COLO829 (cell line): ENCODE measurements around the gene KEAP1.

ENCODE experiments used
- DNase-seq: peaks from one replicate; pipeline ENCODE4 v3.0.0; 2012; ENCODE audit warnings: low spot score

Gene KEAP1

DNA sequence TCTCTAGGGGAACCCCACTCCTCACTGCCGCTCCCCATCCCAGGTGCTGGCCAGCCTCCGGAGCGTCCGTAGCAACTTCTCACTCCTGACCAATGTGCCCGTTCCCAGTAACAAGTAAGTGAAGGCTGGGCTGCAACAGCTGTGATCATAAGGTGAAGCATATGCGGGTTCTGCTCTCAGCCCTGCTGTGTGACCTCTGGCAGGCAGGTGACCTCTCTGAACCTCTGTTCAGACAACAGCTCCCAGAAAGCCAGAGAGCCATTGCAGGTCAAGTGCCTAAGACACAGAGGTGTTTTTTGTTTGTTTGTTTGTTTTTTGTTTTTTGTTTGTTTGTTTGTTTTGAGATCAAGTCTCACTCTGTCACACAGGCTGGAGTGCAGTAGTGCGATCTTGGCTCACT lies 54.1 kb downstream of the KEAP1 start:
- DNase-seq: no peak

DNA sequence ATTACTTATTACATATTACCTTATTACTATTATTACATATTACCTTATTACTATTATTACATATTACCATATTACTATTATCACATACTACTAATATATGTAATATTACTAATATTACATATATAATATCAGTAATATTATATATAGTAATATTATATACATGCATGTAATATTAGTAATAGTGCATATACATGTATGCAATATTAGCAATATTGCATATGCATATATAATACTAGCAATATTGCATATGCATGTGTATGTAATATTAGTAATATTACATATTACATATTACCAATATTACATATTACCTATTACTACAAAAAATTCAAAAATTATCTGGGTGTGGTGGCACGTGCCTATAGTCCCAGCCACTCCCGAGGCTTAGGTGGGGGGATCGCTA lies 60.5 kb downstream of the KEAP1 start:
- no peak for DNase-seq

DNA sequence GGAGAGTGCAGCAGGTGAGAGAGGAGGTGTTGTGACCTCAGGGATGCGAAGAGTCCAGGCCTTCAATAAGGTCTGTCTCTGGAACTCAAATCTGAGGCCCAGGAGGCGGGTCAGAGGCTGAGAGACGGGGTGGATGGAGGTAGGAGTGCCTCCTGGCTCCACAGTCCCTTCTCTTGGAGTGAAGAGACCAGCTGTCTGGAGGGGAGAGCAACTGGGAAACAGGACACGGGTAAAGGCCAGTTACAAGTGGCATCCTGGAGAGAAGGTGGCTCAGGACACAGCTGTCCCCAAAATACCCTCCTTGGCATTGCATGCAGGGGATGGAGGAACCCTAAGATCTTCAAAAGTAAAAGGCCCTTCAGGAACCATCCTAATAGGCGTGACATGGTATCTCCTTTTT lies 63.6 kb downstream of the KEAP1 start:
- no peak for DNase-seq
